SU-DHL-6 (cell line): Measurements from ENCODE around the gene MAP4K2.

Experiments used
- H2AFZ ChIP-seq: fragments of 200-600 bp; sonication (generic); 2 replicates; pipeline ENCODE4 v1.6.1; 2014; ENCODE audit warnings: low read depth, mild to moderate bottlenecking, moderate library complexity, mixed read lengths, antibody characterized with exemption, low read length; ENCODE audit not compliant: severe bottlenecking
- H3F3A ChIP-seq: fragments of 200-600 bp; shearing (Covaris generic); 2 replicates; pipeline ENCODE4 v1.6.0; 2016; ENCODE audit warnings: antibody characterized with exemption, mild to moderate bottlenecking; ENCODE audit not compliant: insufficient read depth
- H3K27ac ChIP-seq: fragments of 200-600 bp; sonication (generic); 2 replicates; pipeline ENCODE4 v1.5.1; 2016; ENCODE audit warnings: low read depth, mild to moderate bottlenecking, low read length, moderate library complexity, mixed read lengths
- H3K27me3 ChIP-seq: fragments of 200-600 bp; sonication (generic), shearing (Covaris generic); 2 replicates; pipeline ENCODE4 v1.6.0; 2014; ENCODE audit warnings: mild to moderate bottlenecking, low read length
- H3K36me3 ChIP-seq: fragments of 200-600 bp; sonication (generic); 2 replicates; pipeline ENCODE4 v1.6.1; 2014; ENCODE audit warnings: mild to moderate bottlenecking, low read length, mixed read lengths
- H3K4me2 ChIP-seq: fragments of 300-600, 200-600 bp; shearing (Covaris generic), sonication (generic); 2 replicates; pipeline ENCODE4 v1.6.0; 2014; ENCODE audit warnings: low read length, low read depth, mild to moderate bottlenecking; ENCODE audit not compliant: poor library complexity, severe bottlenecking
- H3K4me3 ChIP-seq: fragments of 200-600 bp; sonication (generic); 2 replicates; pipeline ENCODE4 v1.5.1; 2014; ENCODE audit warnings: antibody characterized with exemption, low read length, mild to moderate bottlenecking, mixed read lengths; ENCODE audit not compliant: insufficient read depth, poor library complexity, severe bottlenecking
- H3K79me2 ChIP-seq: fragments of 200-600 bp; sonication (generic); 2 replicates; pipeline ENCODE4 v1.6.1; 2014; ENCODE audit warnings: mild to moderate bottlenecking, low read length, moderate library complexity; ENCODE audit not compliant: insufficient read depth
- H3K9ac ChIP-seq: fragments of 200-600 bp; sonication (generic); 2 replicates; pipeline ENCODE4 v1.7.0; 2014; ENCODE audit warnings: mild to moderate bottlenecking, low read length
- H3K9me2 ChIP-seq: fragments of 200-600 bp; sonication (generic); replicated peaks from 2 replicates; pipeline ENCODE4 v1.6.1; 2014; ENCODE audit warnings: low read length; ENCODE audit not compliant: insufficient read depth
- H3K9me3 ChIP-seq: fragments of 200-600 bp; sonication (generic); 2 replicates; pipeline ENCODE4 v1.6.1; 2014; ENCODE audit warnings: low read length, mixed read lengths; ENCODE audit not compliant: insufficient read depth
- H4K20me1 ChIP-seq: fragments of 200-600 bp; sonication (generic); 2 replicates; pipeline ENCODE4 v1.6.1; 2014; ENCODE audit warnings: low read depth, mild to moderate bottlenecking, antibody characterized with exemption, low read length, moderate library complexity, mixed read lengths
- EZH2phosphoT487 ChIP-seq: fragments of 200-600 bp; sonication (generic), shearing (Covaris generic); conservative IDR thresholded peaks from 2 replicates; pipeline ENCODE4 v1.6.1; 2018; ENCODE audit warnings: mild to moderate bottlenecking, antibody characterized with exemption, low read length, moderate library complexity, mixed read lengths
- TF ChIP-seq, protein P1 (sequence below): fragments of 200-600 bp; sonication (generic); IDR thresholded peaks from one replicate; pipeline ENCODE4 v1.5.1; 2017; ENCODE audit warnings: antibody characterized with exemption, mild to moderate bottlenecking, low read length, moderate library complexity; ENCODE audit not compliant: insufficient read depth, poor library complexity, severe bottlenecking

MAP4K2 gene

DNA sequence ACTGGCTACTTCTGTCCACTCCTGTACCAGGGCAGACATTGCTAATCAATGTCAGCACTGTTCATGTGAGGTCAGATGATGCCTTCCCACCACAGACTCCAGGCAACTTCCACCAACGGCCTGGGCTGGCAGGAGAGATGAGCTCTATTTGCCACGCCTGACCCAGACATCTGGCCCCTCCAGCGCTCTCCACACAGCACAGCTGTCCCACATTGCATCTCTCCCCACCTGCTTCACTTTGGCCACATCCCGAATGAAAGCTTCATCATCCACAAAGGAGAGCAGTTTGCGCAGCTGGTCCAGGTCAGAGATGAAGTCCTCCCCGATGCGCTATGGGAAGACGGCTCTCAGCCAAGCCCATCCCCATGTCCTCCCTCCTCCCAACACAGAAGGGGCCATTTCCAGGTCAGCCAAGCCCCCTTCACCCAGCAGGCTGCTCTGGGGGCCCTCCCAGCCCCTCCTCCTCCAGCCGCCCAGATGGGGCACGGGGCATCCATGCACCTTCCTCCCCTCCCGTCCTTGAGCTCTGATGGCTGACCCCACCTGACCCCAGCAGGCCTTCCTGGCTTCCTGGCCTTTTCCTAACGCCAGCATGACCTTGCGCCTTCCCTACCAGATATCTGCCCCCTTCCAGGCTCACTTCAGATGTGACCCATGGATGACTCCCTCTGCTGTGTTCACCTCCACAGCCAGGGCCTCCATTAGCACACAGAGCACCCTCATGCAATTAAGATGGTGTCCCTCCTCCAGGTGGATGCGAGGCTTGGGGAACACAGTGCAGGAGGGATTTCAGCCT is 50.6 kb downstream of the MAP4K2 start:
- Histone ChIP-seq H3K9me2 (no peaks in the 10 kb centered on the region), H3K27ac (no peak overlapping the region), H2AFZ (no peak overlapping the region), H3K9me3 (no peaks in the 10 kb centered on the region), H3K4me3 (no peak overlapping the region), H3F3A (no peaks in the 10 kb centered on the region), H3K4me2 (no peak overlapping the region), H3K79me2 (no peaks in the 10 kb centered on the region), H3K27me3 (no peaks in the 10 kb centered on the region), H4K20me1 (no peaks in the 10 kb centered on the region), H3K36me3 (no peaks in the 10 kb centered on the region), H3K9ac (no peak overlapping the region)
- no peak for TF ChIP-seq EZH2phosphoT487
- TF ChIP-seq, protein P1, sequence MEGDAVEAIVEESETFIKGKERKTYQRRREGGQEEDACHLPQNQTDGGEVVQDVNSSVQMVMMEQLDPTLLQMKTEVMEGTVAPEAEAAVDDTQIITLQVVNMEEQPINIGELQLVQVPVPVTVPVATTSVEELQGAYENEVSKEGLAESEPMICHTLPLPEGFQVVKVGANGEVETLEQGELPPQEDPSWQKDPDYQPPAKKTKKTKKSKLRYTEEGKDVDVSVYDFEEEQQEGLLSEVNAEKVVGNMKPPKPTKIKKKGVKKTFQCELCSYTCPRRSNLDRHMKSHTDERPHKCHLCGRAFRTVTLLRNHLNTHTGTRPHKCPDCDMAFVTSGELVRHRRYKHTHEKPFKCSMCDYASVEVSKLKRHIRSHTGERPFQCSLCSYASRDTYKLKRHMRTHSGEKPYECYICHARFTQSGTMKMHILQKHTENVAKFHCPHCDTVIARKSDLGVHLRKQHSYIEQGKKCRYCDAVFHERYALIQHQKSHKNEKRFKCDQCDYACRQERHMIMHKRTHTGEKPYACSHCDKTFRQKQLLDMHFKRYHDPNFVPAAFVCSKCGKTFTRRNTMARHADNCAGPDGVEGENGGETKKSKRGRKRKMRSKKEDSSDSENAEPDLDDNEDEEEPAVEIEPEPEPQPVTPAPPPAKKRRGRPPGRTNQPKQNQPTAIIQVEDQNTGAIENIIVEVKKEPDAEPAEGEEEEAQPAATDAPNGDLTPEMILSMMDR: no peak

DNA sequence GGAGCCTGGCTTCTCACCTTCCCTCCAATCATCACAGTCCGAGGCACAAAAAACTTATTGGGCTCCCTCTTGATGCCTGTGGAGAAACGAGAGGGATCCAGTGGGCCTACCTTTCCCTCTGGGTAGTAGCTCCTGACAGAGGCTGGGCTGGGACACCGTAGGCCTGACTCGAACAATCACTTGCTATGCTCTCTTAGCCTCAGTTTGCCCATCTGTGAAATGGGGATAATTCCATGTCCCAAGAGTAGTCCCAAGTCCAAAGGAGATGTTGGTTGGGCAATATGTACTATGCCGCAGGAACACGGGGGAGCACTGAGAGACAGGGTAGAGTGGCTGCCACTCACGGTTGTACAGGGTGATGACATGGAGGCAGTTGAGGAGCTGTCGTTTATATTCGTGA is 51.4 kb downstream of the MAP4K2 start:
- Histone ChIP-seq H3K9me3 (no peaks in the 10 kb centered on the region), H3K36me3 (no peaks in the 10 kb centered on the region), H3K4me2 (no peak overlapping the region), H3K27me3 (no peaks in the 10 kb centered on the region), H2AFZ (no peak overlapping the region), H3K9ac (no peak overlapping the region), H3K4me3 (no peak overlapping the region), H4K20me1 (no peaks in the 10 kb centered on the region), H3K79me2 (no peaks in the 10 kb centered on the region), H3F3A (no peaks in the 10 kb centered on the region), H3K27ac (no peak overlapping the region), H3K9me2 (no peaks in the 10 kb centered on the region)
- no peak for TF ChIP-seq EZH2phosphoT487
- TF ChIP-seq, protein P1: no peak

DNA sequence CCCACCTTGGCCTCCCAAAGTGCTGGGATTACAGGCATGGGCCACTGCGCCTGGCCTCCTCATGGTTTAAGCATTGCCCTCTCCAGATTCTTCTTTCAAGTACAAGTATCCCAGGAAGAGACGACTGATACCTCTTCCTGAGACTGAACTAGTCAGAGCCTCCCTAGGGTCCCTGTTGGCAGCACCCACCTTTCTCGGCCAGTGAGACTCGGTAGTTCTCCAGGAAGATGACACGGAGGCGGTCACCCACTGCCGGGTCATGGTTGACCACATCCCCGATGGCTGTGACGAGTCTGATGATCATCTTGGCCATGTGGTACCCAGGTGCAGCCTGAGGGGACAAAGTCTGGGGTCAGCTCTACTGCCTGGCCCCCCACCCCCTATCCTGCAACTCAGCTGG is 51.9 kb downstream of the MAP4K2 start:
- Histone ChIP-seq H3K4me3 (no peak overlapping the region), H2AFZ (no peak overlapping the region), H3K27me3 (no peaks in the 10 kb centered on the region), H3F3A (0 out of 2 replicates have a peak, but pooled peaks cover 3% of the 10 kb centered on the region), H4K20me1 (no peaks in the 10 kb centered on the region), H3K36me3 (no peaks in the 10 kb centered on the region), H3K79me2 (no peaks in the 10 kb centered on the region), H3K9me3 (no peaks in the 10 kb centered on the region), H3K4me2 (no peak overlapping the region), H3K9ac (no peak overlapping the region), H3K27ac (no peak overlapping the region), H3K9me2 (no peaks in the 10 kb centered on the region)
- TF ChIP-seq, protein P1: no peak
